Measurements from ENCODE around the gene PTPRA.

The PTPRA gene

GRCh38 chr20:3080939-3081388 lies 207.7 kb downstream of the PTPRA start:
- TF ChIP-seq CTCF (IDR thresholded peaks at IDR 0.05; ENCODE audit: low read depth, low read length, missing control alignments), result no peak
- no peak overlapping the region for H3K4me3 ChIP-seq (ENCODE audit: low read depth, low read length)
- DNase-seq (ENCODE audit: low read depth), result no peak

GRCh38 chr20:3081641-3082040 lies 208.4 kb downstream of the PTPRA start:
- H3K4me3 ChIP-seq (ENCODE audit: low read depth, low read length), result no peak overlapping the region
- DNase-seq (ENCODE audit: low read depth), result no peak
- no peak for TF ChIP-seq CTCF (IDR thresholded peaks at IDR 0.05; ENCODE audit: low read depth, low read length, missing control alignments)

- no peak for DNase-seq (ENCODE audit: low read depth)
- no peak overlapping the region for H3K4me3 ChIP-seq (ENCODE audit: low read depth, low read length)
- no peak for TF ChIP-seq CTCF (IDR thresholded peaks at IDR 0.05; ENCODE audit: low read depth, low read length, missing control alignments)
These were observed 209.1 kb downstream of the PTPRA start for GRCh38 chr20:3082306-3082951.

DNA sequence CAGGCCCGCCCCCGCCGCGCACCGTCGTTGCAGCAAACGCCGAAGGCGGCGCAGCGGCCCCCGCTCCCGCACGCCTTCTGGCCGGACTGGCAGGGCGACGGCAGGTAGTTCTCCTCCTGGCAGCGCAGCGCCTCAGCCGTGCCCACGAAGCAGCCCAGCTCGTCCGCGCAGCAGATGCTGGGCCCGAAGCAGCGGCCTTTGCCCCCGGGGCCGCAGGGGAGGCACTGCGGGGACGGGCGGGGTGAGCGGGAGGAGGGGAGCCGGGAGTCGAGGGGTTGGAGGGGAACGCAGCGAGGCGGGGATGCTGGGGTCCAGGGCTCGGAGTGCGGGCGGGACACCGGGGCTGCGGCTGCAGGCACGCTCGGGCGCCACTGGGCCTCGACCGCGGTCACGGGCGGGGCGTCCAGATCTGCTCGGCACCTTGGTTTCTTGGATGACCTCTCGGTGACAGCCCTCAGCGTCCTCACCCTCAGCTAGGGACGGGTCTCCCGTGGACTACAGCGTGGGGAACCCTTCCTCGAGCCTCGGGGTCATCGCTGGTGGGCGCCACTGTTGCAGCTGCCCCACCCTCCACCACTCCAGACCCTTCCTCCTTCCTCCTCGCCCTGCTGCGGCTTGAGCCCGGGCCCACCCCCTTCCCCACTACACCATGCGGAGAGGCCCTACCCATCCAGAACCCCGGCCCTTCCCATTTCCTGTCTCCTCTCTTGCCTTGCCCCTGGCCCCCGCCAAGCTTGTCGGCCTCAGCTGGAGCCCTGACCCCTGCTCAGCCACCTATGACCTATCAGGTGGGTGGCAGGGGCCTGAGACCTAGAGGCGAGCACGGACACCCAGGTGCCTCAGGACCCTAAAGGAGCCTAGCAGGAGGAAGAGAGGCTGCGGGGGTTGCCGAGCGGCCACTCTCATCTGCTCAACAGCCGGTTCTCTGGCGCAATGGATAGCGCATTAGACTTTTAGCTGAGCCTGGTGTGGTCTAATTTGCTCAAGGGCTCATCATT lies 210.0 kb downstream of the PTPRA start:
- DNase-seq (ENCODE audit: low read depth), result no peak
- TF ChIP-seq CTCF (IDR thresholded peaks at IDR 0.05; ENCODE audit: low read depth, low read length, missing control alignments), result no peak
- no peak overlapping the region for H3K4me3 ChIP-seq (ENCODE audit: low read depth, low read length)

GRCh38 chr20:3084283-3084985 lies 211.2 kb downstream of the PTPRA start, which contains the start of gene AVP:
AVP (minus strand) TSS chr20:3084724; CDS start chr20:3084674, 50 bp downstream.
- TF ChIP-seq CTCF (IDR thresholded peaks at IDR 0.05; ENCODE audit: low read depth, low read length, missing control alignments), result no peak
- DNase-seq (ENCODE audit: low read depth), result no peak
- no peak within 1 kb of the TSS for H3K4me3 ChIP-seq (ENCODE audit: low read depth, low read length)

GRCh38 chr20:3084986-3085360 lies 211.7 kb downstream of the PTPRA start:
- TF ChIP-seq CTCF (IDR thresholded peaks at IDR 0.05; ENCODE audit: low read depth, low read length, missing control alignments), result no peak
- H3K4me3 ChIP-seq (ENCODE audit: low read depth, low read length), result no peak overlapping the region
- no peak for DNase-seq (ENCODE audit: low read depth)
